Measurements from ENCODE around the gene CELSR1.
A peak's percentile ranks its signal among the peaks of the same experiment; 100 is the strongest.

Gene CELSR1

GRCh38 chr22:46390652-46391301, 146.6 kb downstream of the CELSR1 start:
- no peak for DNase-seq

GRCh38 chr22:46390105-46390651, 147.2 kb downstream of the CELSR1 start:
- DNase-seq, result no peak

- DNase-seq, result no peak
Observed at GRCh38 chr22:46389081-46389480, 148.3 kb downstream of the CELSR1 start.

- no peak for DNase-seq
Observed at GRCh38 chr22:46388647-46389046, 148.8 kb downstream of the CELSR1 start.

- DNase-seq, result no peak
Observed at GRCh38 chr22:46387748-46388147, 149.7 kb downstream of the CELSR1 start.

GRCh38 chr22:46386312-46386711, 151.1 kb downstream of the CELSR1 start:
- DNase-seq, result no peak

GRCh38 chr22:46382524-46382923, 154.9 kb downstream of the CELSR1 start:
- DNase-seq, result no peak

GRCh38 chr22:46381731-46382130, 155.7 kb downstream of the CELSR1 start:
- DNase-seq, result no peak

- no peak for DNase-seq
Observed at GRCh38 chr22:46381142-46381541, 156.3 kb downstream of the CELSR1 start.

- no peak for DNase-seq
Observed at GRCh38 chr22:46380581-46380980, 156.8 kb downstream of the CELSR1 start.

- DNase-seq, result no peak
Observed at GRCh38 chr22:46380069-46380468, 157.4 kb downstream of the CELSR1 start.

GRCh38 chr22:46379066-46379930, 158.1 kb downstream of the CELSR1 start:
- no peak for DNase-seq

- DNase-seq, result no peak
Observed at GRCh38 chr22:46378426-46379065, 158.9 kb downstream of the CELSR1 start.

- no peak for DNase-seq
Observed at GRCh38 chr22:46377525-46378425, 159.6 kb downstream of the CELSR1 start.

GRCh38 chr22:46376908-46377524, 160.4 kb downstream of the CELSR1 start:
- DNase-seq, result no peak

- DNase-seq, result no peak
Observed at GRCh38 chr22:46376111-46376510, 161.3 kb downstream of the CELSR1 start.

GRCh38 chr22:46374663-46375474, 162.6 kb downstream of the CELSR1 start:
- no peak for DNase-seq

GRCh38 chr22:46373921-46374662, 163.3 kb downstream of the CELSR1 start:
- peak; percentile 59 for DNase-seq

GRCh38 chr22:46373159-46373558, 164.3 kb downstream of the CELSR1 start:
- DNase-seq, result no peak

GRCh38 chr22:46372686-46373085, 164.7 kb downstream of the CELSR1 start:
- no peak for DNase-seq

Data from activated CD8-positive, alpha-beta memory T cell treated with anti-CD3 and anti-CD28 coated beads, Interleukin-2, amount 50 U/mL, for 48 hours (primary cell).